Measurements from ENCODE around the gene STRIP2.
"Not testable (repeated sequence)": the region's sequence is repeated elsewhere in the genome, so short reads cannot be mapped to it uniquely, and the experiment has no call there.

The STRIP2 gene

GRCh38 chr7:129421717-129422250 is 12.4 kb upstream of the STRIP2 start:
- no peak for DNase-seq (ENCODE audit: low read depth in 2 of 2)

- DNase-seq (ENCODE audit: low read depth in 2 of 2) = no peak
Observed at GRCh38 chr7:129422727-129423126, 11.5 kb upstream of the STRIP2 start.

GRCh38 chr7:129423700-129424410 is 10.4 kb upstream of the STRIP2 start:
- no peak for DNase-seq (ENCODE audit: low read depth in 2 of 2)

GRCh38 chr7:129426482-129426881 is 7.8 kb upstream of the STRIP2 start:
- DNase-seq (ENCODE audit: low read depth in 2 of 2) = no peak

GRCh38 chr7:129427526-129428045 is 6.6 kb upstream of the STRIP2 start:
- DNase-seq (ENCODE audit: low read depth in 2 of 2) = no peak

GRCh38 chr7:129431911-129432643 is 2.2 kb upstream of the STRIP2 start:
- DNase-seq (ENCODE audit: low read depth in 2 of 2) = no peak

GRCh38 chr7:129434675-129435318 is 565 bp downstream of the STRIP2 start:
- DNase-seq (ENCODE audit: low read depth in 2 of 2) = no peak

GRCh38 chr7:129435414-129435829 is 1.2 kb downstream of the STRIP2 start:
- no peak for DNase-seq (ENCODE audit: low read depth in 2 of 2)

- DNase-seq (ENCODE audit: low read depth in 2 of 2) = no peak
Observed at GRCh38 chr7:129436335-129436923, 2.2 kb downstream of the STRIP2 start.

- no peak for DNase-seq (ENCODE audit: low read depth in 2 of 2)
Observed at GRCh38 chr7:129437190-129437589, 3.0 kb downstream of the STRIP2 start.

GRCh38 chr7:129438281-129438838 is 4.1 kb downstream of the STRIP2 start:
- DNase-seq (ENCODE audit: low read depth in 2 of 2) = no peak

- no peak for DNase-seq (ENCODE audit: low read depth in 2 of 2)
Observed at GRCh38 chr7:129438839-129439651, 4.8 kb downstream of the STRIP2 start.

- DNase-seq (ENCODE audit: low read depth in 2 of 2) = no peak
Observed at GRCh38 chr7:129439963-129440625, 5.9 kb downstream of the STRIP2 start.

GRCh38 chr7:129443612-129444011 is 9.4 kb downstream of the STRIP2 start:
- DNase-seq (ENCODE audit: low read depth in 2 of 2) = no peak

GRCh38 chr7:129444776-129445175 is 10.5 kb downstream of the STRIP2 start:
- DNase-seq (ENCODE audit: low read depth in 2 of 2) = not testable (repeated sequence)

- DNase-seq (ENCODE audit: low read depth in 2 of 2) = not testable (repeated sequence)
Observed at GRCh38 chr7:129446925-129447324, 12.7 kb downstream of the STRIP2 start.

- not testable (repeated sequence) for DNase-seq (ENCODE audit: low read depth in 2 of 2)
Observed at GRCh38 chr7:129447445-129447844, 13.2 kb downstream of the STRIP2 start.

- DNase-seq (ENCODE audit: low read depth in 2 of 2) = not testable (repeated sequence)
Observed at GRCh38 chr7:129448608-129449007, 14.4 kb downstream of the STRIP2 start.

- DNase-seq (ENCODE audit: low read depth in 2 of 2) = no peak
Observed at GRCh38 chr7:129450295-129450694, 16.1 kb downstream of the STRIP2 start.

GRCh38 chr7:129452589-129453231 is 18.5 kb downstream of the STRIP2 start:
- DNase-seq (ENCODE audit: low read depth in 2 of 2) = no peak

All from stimulated activated CD8-positive, alpha-beta memory T cell treated with anti-CD3 and anti-CD28 coated beads, Interleukin-15, amount 100 ng/mL, for 4 hours (primary cell).